GM18519 (cell line): ENCODE results near the gene TIMM29.

Experiments used
- ATAC-seq: cut with Tn5 transposase; IDR thresholded peaks from one replicate; pipeline ENCODE4 v1.9.1; 2021; ENCODE audit warnings: mild to moderate bottlenecking, moderate library complexity; ENCODE audit not compliant: unreplicated experiment, low FRiP score

TIMM29 gene

GRCh38 chr19:10928563-10929401 is at the start of gene TIMM29, which contains the start of gene YIPF2:
TIMM29 (plus strand) TSS chr19:10928811; CDS start chr19:10928823, 12 bp downstream.
YIPF2 (minus strand) TSS chr19:10928639; CDS start chr19:10928410, 229 bp downstream.
- peak; percentile 62 for ATAC-seq

DNA sequence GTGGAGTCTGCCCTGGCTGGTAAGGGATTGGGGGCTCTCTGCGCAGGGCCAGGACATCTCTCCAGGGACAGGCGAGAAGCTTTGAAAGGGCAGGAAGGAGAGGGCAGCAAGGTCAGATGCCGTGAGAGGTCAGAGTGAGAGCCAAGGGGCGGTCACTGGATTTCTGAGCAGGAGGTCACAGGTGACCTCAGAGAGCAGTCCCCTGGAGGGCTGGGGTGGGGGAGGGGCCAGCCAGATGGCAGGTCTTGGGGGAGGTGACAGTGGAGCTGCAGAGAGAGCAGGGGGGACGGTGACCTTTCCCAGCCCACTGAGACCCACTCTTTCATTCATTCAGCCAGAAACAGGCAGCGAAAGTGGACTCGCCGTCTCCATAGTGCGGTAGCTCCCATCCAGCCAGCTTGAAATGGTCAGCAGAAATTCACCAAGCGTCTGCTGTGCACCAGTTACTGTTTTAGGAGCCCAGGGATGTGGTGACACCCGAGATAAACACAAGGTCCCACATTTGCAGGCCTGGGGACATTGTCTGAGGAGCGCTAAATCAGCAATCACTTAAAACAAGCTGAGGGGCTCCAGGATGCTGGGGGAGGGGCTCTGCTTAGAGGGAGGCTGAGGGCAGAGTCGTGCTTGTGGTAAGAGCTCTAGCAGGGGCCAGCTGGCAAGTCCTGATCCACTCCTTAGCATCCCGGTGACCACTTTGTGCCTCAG is 47.1 kb upstream of the TIMM29 start:
- no peak for ATAC-seq

- no peak for ATAC-seq
These were observed 46.5 kb upstream of the TIMM29 start for GRCh38 chr19:10882108-10882457.

DNA sequence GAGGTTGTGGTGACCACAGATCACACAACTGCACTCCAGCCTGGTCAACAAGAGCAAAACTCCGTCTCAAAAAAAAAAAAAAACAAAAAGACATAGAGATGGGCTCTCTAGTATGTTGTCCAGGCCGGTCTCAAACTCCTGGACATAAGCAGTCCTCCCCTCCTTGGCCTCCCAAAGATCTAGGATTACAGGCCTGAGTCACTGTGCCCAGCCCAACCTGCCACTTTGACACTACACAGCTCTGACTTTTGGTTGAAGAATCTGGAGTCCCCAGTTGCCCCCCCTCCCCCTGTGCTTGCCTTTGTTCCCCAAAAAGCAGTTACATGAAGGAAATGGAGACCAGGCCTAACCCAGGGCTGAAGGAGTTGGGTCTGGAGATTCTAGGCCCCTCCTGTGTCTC is 44.3 kb upstream of the TIMM29 start:
- ATAC-seq = no peak

DNA sequence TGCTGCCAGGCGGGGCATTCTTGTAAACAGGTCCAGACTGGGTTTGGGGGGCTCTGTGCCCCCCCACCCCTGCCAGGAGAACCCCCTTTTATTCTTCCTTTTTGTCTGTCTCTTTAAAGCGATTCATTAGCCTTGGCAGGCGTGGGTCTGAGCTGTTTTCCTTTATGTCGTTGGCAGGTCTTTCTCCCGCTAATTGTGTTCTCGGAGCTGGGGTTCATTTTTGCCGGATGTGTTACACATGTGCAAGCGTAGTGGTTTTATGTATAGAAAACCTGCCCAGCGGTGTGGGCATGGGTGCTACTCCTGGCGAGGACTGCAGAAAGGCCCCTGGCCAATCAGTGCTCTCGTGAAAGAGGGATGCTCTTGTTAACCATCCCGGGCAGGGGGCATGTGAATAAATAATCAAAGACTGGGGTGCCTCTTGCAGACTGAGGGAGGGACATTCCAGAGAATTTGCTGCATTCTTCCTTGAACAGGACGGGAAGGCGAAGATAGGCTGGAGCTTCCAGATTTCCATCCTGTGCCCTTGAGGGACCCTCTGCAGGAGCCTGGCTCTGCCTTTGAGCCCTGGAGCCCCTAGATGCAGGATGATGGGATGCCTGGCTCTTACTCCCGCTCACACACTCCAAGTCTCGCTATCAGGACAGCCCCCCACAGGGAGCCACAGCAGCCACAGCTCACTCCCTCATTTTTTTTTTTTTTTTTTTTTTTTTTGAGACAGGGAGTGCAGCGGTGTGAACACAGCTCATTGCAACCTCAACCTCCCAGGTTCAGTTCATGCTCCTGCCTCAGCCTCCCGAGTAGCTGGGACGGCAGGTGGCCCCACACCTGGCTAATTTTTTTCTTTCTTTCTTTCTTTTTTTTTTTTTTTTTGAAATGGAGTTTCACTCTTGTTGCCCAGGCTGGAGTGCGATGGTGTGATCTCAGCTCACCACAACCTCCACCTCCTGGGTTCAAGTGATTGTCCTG is 43.1 kb upstream of the TIMM29 start:
- ATAC-seq = no peak

DNA sequence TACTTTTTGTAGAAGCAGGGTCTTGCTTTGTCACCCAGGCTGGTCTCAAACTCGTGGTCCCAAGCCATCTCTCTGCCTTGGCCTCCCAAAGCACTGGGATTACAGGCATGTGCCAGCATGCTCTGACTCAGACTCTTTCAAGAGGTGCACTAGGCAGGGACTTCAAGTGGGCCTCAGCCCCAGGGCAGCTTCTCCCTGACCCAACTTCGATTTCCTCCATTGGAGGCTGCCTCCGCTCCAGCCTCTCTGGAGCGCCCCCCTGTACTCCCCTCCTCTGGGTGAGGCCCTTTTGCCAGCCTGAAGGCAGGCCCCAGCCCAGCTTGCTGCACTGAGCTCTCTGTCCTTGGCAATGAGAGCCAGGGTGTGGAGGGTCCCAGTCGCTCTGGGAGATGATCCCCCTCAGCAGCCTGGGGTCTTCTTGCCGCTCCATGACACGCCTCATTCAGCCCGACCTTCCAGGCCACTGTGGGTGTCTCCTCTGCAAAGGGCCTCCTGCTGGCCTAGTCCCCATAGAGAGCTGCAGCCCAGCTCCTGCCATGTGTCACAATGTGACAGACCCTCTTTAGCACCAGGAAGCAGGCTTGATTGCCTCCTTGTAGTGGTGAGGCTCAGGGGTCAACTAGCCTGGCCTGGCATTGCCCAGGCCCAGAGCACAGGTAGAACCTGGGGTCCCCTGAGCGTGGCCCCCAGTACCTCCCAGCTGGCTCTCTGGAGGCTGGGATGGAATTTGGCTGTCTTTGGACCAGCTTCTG is 40.8 kb upstream of the TIMM29 start:
- ATAC-seq = no peak

GRCh38 chr19:10888421-10888866 is 40.2 kb upstream of the TIMM29 start:
- no peak for ATAC-seq

DNA sequence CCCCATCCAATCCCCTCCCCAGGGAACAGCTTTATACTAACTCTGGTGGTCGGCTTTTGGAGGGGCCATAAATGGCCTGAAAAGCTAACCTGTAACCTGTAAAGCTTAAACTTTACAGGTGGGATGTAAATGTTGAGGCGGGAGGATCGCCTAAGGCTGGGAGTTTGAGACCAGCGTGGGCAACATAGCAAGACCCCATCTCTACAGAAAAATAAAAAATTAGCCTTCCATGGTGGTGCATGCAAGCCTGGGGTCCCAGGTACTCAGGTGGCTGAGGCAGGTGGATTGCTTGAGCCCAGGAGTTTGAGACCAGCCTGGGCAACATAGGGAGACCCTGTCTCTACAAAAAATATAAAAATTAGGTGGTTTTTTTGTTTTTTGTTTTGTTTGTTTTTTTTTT is 38.7 kb upstream of the TIMM29 start:
- ATAC-seq = no peak

DNA sequence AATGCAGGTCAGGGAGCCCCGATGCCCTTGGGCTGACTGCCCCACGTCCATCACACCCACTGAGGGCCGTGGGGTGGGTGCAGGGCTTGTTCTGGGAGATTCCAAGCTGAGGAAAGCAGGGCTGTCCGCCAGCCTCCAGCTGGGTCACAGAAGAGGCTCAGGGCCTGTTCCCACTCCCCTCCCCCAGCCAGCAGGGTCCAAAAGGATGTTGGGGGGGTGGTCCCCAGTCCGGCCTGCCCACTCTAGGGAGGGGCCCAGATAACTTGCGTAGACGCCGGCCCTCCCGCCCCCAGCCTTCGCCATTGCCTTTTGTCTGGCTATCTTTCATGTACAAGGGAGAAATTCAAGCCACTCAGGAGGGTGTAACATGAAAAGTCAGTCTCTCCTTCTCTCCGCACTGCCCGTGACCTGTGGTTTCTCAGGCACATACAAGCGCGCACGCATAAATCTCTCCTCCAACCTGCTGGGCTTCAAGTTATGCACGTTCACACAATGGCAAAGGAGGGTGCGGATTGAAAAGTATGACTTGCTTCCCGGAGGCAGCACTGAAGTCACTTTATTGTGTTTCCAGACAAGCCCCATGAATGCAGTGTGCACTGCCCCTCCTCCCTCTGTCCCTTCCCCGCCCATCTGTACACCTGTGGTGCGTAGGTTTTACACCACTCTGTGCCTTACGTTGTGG is 37.1 kb upstream of the TIMM29 start:
- no peak for ATAC-seq

DNA sequence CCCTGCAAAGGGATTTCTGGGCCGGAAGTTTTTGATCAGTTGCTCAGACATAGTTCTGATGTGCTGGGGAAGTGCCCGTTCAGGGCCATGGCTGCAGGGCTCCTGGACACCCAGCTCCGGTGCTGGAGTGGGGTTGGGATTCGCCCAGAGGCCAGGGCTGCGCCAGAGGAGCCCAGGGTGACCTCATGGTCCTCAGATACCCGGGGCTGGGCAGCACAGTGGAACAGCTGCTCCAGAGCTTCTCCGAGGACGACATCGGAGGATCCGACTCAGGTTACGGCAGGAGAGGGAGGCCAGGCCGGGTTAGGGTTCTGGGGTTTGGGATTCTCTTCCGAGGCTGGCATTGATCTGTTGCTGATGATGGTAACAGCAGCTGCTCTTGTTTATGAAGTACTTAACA is 36.4 kb upstream of the TIMM29 start:
- ATAC-seq = no peak

- ATAC-seq = no peak
These were observed 33.7 kb upstream of the TIMM29 start for GRCh38 chr19:10894911-10895213.

- no peak for ATAC-seq
These were observed 33.2 kb upstream of the TIMM29 start for GRCh38 chr19:10895363-10895762.

DNA sequence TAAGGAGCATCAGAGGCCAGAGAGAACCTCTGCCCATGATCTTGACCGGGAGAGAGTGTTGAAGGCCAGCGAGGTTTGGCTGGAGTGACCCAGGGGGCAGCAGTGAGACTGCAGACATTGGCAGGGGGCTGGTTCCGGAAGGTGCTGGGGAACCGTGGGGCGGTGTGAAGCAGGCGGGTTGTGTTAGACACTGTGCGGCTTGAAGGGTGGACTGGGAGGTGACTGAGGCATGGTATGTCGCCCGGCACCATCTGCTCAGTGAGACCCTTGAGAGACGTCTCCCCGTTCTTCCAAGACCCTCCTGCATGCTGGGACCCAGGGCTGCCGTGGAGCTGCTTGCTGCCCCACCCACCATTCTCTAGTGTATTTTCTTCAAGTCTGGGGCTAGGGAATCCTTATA is 32.7 kb upstream of the TIMM29 start:
- no peak for ATAC-seq

DNA sequence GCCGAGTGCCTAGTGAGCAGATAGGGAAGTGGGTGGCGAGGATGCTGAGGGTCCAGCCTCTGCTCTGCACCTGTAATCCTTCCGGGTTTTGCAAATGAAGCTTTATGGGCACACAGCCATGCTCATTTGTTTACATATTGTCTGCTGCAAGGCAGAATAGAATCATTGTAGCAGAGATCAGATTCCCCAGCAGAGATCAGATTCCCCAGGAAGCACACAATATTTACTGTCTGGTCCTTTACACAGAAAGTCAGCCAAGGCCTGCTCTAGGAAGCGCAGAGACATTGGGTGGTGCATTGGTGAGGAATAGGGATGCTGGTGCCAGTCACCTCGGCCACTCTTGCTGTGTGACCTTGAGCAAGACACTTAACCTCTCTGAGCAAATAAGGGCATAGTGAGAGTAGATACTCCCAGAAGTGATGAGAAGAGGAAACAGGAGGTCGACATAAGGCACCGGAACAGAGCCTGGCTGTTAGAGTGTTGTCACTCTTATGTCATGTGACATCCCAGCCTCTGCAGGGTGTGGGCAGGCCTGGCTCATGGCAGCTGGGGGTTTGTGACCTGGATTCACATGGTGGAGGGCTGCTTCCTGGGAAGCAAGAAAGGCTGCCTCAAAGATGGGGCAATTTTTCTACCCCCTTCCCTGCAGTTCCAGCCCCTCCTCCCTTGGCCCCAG is 31.6 kb upstream of the TIMM29 start:
- ATAC-seq = no peak

DNA sequence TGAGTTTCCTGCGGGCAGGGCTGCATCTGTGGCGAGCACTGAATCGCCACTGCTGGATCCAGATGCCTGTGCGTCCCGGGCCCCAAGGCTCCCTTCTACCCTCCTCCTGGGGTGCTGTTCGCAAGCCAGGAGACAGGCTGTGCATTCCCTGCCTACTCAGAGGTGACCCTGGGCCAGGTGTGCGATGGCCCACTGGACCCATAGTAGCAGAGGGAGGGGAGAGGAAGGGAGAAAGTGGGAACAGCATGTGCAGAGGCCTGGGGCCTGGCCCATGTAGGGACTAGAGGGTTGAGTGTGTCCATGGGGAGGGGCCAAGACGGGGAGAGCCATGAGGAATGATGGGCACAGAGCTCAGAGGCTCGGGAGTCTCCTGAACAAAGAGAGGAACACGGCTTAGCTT is 30.0 kb upstream of the TIMM29 start:
- no peak for ATAC-seq

GRCh38 chr19:10899151-10899653 is 29.4 kb upstream of the TIMM29 start:
- no peak for ATAC-seq

- ATAC-seq = no peak
These were observed 20.7 kb upstream of the TIMM29 start for GRCh38 chr19:10907925-10908324.

DNA sequence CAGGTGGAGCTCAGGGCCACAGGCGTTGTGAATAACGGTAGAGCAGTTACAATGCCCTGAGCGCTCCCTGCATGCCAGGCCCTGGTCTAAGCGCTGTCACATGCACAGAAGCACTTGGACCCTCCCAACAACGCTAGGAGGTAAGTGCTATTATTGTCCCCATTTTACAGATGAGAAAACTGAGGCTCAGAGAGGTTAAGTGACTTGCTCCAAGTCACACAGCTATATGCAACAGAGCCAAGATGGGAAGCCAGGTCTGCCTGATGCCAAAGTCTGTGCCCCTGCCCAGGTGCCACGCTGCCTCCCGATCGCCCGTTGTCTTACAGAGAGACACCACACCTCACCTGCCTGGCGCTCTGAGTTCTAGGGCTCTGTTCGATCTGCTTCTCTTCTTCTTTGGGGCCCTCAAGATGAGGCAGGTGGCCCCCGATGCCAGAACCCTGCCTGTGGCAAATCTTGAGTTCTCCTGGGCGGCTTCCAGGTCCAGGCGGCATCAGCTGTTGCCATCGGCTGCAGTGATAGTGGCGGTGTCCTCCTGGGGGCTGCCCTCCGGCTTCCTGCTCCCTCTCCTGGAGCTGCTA is 20.1 kb upstream of the TIMM29 start:
- ATAC-seq = no peak
